Measurements from ENCODE around the gene SH3RF3.

DNA sequence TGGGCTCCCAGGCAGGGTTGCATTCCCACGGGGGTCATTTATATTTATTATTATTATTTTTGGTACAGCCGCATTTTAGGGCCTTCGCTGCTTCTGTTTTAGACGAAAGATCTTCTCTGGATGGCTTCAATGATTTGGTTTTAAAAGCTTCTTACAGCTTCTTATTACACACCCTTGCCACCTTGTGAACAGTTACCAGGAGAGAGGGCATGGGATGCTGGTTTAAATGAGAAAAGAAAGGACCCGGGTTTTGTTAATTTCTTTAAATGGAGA, 1.7 kb downstream of the SH3RF3 start:
- TF ChIP-seq, protein P1, sequence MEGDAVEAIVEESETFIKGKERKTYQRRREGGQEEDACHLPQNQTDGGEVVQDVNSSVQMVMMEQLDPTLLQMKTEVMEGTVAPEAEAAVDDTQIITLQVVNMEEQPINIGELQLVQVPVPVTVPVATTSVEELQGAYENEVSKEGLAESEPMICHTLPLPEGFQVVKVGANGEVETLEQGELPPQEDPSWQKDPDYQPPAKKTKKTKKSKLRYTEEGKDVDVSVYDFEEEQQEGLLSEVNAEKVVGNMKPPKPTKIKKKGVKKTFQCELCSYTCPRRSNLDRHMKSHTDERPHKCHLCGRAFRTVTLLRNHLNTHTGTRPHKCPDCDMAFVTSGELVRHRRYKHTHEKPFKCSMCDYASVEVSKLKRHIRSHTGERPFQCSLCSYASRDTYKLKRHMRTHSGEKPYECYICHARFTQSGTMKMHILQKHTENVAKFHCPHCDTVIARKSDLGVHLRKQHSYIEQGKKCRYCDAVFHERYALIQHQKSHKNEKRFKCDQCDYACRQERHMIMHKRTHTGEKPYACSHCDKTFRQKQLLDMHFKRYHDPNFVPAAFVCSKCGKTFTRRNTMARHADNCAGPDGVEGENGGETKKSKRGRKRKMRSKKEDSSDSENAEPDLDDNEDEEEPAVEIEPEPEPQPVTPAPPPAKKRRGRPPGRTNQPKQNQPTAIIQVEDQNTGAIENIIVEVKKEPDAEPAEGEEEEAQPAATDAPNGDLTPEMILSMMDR (IDR thresholded peaks at IDR 0.05), result no peak
- TF ChIP-seq POLR2AphosphoS5 (IDR thresholded peaks at IDR 0.05) (no peak), POLR2A (IDR thresholded peaks at IDR 0.05) (no peak)
